HG03064 (cell line): ENCODE data around the gene ADORA1.

Experiments
- ATAC-seq: cut with Tn5 transposase; IDR thresholded peaks from one replicate; pipeline ENCODE4 v1.9.1; 2021; ENCODE audit warnings: low read depth; ENCODE audit not compliant: unreplicated experiment

Gene ADORA1

GRCh38 chr1:203120325-203121153 lies 7.0 kb upstream of the ADORA1 start:
- ATAC-seq = no peak

- no peak for ATAC-seq
Measured at GRCh38 chr1:203121186-203122015, 6.1 kb upstream of the ADORA1 start.

GRCh38 chr1:203122159-203122558 lies 5.4 kb upstream of the ADORA1 start:
- no peak for ATAC-seq

- no peak for ATAC-seq
Measured at GRCh38 chr1:203124011-203124410, 3.5 kb upstream of the ADORA1 start.

- no peak for ATAC-seq
Measured at GRCh38 chr1:203124546-203125317, 2.8 kb upstream of the ADORA1 start.

GRCh38 chr1:203126151-203126865 lies 1.2 kb upstream of the ADORA1 start:
- ATAC-seq = no peak

- ATAC-seq = no peak
Measured at GRCh38 chr1:203126866-203127665, 460 bp upstream of the ADORA1 start.

GRCh38 chr1:203128431-203128715 lies 847 bp downstream of the ADORA1 start:
- no peak for ATAC-seq

GRCh38 chr1:203128716-203129500 lies 1.4 kb downstream of the ADORA1 start:
- ATAC-seq = no peak

GRCh38 chr1:203129501-203130231 lies 2.1 kb downstream of the ADORA1 start:
- no peak for ATAC-seq

- ATAC-seq = no peak
Measured at GRCh38 chr1:203130358-203130985, 2.9 kb downstream of the ADORA1 start.

GRCh38 chr1:203131548-203132200 lies 4.1 kb downstream of the ADORA1 start:
- ATAC-seq = no peak

- no peak for ATAC-seq
Measured at GRCh38 chr1:203133970-203134725, 6.6 kb downstream of the ADORA1 start.

- ATAC-seq = no peak
Measured at GRCh38 chr1:203135636-203136305, 8.2 kb downstream of the ADORA1 start.

GRCh38 chr1:203136409-203137042 lies 9.0 kb downstream of the ADORA1 start:
- no peak for ATAC-seq

- ATAC-seq = no peak
Measured at GRCh38 chr1:203137324-203137723, 9.8 kb downstream of the ADORA1 start.
